NCI-H748 (cell line): Measurements from ENCODE around the gene CHRNA4.

Source experiments
- DNase-seq: peaks from one replicate; lab custom pipeline; 2025; ENCODE audit not compliant: unreplicated experiment; lab: John Stamatoyannopoulos, UW

Gene CHRNA4

DNA sequence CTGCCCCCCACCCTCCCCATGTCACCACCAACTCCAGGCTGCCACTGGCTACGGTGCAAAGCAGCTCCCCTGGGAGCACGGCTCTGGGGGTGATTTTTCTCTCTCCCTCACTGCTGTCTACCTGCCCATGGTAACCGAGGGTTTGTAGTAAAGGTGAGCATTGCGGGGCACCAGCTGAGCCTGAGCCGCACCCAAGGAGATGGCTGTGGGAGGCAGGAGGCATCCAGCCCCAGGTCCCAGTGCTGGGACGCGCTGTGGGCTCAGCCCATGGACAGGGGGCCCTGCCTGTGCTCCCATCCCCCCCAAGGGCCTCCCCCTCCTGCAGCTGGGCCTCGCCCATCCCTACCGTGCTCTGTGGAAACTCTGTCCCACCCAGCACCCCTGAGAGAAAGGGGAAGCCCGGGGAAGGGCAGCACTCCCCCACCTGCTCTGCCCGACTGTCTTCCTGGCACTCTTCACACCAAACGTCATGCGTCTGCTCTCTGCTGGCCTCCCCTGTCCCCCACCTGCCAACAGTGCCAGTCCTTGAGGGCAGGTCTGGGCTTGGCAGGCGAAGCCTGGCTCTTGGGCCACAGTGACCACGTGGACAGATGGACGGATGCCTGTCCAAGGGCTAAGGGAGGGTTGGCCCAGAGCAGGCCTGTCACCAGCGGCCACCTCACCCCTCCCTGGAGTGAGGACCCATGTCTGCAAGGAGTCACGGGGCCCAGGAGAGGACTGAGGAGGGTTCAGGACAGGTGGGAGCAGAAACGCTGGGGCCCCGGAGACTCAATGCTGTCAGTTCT is 3.8 kb upstream of the CHRNA4 start:
- DNase-seq: no peak

DNA sequence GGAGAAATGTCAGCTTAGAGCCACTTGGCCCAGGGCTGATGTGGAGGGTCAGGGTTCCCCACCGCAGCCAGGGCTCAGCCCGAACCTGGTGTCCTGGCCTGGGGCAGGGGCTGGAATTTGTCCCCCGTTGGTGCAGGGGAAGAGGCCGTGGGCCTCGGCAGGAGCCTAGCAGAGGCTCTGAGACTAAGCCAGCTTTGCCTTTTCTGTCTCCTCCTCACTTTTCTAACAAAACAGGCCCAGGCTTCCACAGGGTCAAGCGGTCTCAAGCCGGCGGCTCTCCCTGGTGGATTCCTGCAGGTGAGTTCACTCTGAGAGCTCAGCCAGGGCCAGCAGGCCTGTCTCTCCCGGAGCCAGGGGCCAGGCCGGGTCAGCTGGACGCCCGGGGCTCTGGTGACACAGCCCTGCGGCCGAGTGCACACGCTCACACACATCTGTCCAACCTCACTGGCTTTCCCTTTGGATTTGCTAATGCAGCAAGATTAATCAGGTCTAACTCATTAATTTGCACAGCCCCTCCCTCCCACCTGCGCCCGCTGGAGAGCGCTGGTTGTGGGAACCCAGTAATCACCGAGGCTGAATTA is 2.9 kb upstream of the CHRNA4 start:
- no peak for DNase-seq

DNA sequence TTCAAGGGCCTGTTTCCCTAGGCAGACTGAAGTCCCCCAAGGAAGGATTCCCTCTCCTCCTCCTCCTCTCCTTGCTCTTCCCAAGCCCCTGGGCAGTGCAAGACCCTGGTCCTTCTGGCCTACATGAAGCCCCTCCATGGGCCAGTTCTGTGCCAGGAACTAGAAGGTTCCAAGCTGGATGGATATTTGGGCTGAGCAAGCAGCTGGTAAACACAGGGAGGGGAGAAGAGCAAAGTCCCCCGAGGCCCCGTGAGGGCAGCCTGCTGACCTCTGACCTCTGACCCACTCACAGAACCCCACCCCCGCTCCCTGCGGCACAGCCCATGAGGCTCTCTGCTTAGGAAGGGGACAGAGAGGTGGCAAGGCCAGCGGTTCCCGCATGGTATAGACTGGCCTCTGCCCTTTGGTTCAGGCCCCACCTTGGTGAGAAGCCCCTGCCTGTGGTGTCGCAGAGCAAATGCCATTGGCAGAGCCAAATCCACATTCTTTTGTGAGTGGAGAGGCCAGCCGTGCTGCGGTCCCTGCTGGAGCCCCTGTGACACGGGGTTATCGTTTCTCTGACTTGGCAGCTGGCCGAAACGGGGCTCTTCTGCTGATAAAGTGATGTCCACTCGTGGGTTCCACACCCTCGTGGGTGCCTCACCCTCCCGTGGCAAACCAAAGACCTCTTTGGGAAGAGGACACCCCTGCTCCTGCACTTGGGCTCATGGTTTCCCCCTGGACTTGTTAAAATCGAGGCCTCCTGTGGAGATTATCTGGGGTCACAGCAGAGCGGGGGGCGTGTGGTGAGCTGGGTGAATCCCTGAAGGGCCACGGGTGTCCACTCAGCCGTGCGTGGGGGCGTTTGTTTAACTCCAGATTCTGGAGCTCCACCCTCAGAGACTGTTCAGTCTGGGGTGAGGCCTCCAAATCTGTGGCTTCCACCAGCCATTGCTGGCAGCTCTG is 2.1 kb upstream of the CHRNA4 start:
- DNase-seq: no peak

DNA sequence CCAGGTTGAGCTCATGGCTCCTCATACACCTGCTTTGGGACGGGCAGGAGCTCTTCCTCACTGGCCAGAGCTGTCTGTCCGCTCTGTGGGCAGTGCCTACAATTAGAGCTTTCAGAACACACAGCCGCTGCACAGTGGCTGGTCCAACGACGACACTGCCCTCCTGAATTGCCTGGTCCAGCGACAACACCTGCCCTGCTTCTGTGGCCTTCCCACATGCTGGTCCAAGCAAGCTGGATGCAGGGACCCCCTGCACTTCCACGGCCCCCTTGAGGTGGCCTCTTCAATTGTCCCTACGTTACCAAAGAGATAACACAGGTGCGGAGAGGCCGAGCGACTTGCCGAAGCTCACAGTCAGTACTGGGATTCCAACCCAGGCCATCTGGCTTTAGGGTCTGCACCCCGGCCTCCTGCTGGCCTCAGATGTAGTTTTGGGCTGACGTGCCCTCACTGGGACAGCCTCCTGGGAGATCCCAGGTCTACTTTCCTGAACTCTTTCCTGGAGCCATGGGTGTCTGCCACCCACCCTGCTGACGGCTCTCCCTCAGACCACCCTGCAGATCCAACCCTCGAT is 1.4 kb upstream of the CHRNA4 start:
- DNase-seq: peak; percentile 15

DNA sequence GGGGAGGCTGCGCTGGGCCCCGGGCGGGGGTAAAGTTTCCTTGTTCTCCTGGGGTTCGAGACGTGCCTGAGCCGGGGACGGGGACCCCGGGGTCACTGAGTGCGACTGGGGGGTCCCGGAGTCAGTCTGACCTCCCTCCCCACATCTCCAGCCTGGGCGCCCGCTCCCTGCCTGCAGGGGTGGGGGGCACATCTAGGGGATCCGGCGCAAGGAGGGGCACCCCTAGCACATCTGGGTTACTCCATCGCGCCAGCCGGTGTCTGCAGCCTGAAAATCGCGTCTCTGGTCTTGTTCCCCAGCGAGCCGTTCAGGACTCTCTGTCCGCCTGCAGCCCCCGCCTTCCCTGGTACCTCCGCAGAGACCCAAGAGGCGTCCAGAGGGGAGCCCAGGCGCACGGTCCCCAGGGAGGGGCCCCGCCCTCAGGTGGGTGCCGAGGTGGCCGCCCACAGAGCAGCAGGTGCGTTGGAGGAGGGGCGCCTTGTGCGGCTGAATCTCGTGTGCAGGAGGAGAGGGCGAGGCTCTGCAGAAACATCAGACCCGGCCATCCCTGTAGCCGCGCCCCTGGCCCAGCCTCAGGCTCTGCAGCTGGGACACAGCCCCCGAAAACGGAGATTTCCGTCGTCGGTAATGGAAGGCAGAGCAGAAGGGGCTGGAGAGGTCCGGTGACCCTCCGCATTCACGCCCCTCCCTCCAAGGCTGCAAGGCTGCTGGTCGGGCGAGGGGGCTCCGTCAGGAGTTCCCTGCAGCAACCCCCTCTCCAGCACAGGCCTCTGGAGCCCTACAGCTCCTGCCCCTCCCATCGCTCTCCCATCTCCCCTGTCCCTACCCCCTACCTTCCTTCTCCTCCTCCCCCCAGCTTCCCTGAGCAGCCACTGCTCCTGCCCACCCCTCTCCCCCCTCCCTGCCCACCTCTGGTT is 628 bp upstream of the CHRNA4 start:
- peak; percentile 28 for DNase-seq

DNA sequence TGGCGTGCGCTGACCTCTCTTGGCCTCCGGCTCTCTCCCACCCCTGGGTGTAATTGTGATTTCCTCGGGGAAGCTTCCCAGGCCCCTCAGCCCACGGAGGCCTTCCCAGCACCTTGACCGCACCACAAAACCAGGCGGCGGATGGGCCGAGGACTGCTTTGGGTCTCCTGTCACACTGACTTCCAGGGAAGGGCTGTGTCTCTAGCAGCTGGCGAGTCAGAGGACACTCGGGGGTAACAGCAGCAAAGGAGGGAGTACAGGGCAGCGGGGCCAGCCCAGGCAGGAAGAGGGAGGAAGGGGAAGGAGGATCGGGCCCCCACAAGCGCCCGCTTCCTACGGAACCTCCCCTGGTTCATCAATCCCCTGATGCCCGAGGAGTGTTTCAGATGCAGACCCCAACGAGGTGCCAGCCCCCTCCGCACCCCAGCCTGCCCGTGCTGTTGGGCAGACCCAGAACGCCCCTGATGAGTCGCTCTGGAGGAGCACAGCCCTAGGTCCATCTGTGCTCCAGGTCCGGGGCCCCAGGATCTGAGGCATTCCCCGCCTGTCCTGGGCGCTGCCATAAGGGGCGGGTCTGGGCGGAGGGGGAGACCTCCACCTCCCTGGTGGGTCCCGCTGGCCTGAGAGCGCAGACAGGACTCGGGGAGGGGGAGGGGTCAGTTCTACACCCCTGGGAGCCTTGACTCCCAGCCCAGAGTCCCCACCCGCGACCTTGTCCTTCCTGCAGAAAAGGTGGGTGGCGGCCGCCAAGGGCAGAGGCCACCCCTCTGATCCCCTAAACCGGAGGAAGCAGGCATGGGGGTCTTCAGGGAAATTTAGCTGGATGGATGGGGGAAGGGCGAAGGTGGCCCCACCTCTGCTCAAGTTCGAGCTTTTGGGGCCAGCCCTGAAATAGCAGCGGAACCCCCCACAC is 956 bp downstream of the CHRNA4 start:
- DNase-seq: no peak

DNA sequence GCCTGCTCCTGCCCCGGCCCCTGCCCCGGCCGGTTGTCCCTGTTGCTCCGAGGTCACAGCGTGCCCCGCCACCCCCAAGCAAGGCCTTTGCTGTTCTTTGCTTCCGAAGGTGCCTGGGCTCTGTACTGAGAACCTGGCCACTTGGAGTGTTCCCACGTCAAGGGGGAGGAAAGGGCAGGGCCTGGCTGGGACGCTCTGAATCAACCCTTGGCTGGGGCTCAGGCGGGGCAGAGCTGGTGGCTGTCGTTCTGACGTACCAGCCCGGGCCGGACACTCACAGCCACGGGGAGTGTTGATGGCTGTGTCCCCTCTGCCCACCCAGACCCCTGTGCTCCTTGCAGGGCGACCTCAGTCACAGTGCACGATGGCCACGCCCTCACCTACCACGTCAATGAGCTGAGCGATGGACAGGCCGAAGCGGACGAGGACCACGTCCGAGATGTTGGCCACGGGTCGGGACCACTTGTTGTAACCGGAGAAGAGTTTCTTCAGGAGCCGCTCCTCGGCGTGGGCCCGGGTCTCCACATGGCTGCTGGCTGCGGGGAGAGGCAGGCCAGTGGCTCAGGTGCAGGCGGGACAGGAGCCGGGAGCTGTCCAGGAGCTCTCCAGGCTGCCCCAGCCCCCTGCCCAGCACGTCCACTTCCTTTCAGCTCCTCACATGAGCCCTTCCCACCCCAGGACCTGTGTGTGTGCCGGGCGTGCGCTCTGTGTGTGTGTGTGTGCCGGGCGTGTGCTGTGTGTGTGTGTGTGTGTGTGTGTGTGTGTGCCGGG is 1.8 kb downstream of the CHRNA4 start:
- no peak for DNase-seq

DNA sequence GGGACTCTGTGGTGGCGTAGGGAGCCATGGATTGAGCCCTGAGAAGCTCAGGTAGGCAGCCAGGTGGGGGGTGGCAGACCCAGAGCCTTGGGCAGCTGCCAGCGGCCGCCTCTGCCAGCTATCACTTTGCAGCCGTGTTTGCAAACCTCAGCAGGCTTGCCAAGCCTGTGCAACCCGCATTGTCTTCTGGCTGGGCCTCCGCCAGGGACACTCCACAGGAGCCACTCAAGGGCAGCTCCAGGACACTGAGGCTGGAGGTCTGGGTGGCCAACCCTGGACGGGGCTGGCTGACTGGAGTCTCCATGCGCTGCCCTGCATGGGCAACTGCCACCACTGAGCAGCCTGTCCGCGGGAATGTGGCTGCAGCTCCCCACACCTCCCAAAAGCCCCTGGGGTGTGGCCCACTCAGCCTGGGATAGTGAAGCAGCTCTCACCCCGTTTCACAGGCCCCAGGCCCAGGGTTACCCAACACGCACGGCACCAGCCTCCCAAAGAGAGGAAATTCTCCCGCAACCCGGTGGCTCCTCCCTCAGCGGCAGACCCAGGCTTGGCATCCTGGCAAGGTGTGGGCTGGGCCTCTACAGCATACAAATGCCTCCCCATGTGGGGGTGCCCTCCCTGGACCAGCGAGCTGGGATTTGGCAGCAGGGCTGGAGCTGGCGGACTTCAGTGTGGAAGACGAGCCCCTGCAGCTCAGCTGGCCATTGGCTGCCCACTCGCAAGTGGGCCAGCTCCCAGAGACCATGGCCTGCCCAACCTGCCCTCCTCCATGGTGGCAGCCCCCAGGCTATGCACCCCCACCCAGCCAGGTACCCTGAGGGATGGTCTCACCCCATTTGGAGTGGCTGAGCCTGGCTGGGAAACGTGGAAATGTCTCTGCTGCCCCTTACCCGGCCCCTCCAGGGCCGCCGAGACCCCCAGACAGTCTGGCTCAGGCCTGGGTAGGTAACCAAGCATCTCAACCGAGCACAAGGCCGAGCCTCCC is 2.9 kb downstream of the CHRNA4 start:
- peak; percentile 45 for DNase-seq

DNA sequence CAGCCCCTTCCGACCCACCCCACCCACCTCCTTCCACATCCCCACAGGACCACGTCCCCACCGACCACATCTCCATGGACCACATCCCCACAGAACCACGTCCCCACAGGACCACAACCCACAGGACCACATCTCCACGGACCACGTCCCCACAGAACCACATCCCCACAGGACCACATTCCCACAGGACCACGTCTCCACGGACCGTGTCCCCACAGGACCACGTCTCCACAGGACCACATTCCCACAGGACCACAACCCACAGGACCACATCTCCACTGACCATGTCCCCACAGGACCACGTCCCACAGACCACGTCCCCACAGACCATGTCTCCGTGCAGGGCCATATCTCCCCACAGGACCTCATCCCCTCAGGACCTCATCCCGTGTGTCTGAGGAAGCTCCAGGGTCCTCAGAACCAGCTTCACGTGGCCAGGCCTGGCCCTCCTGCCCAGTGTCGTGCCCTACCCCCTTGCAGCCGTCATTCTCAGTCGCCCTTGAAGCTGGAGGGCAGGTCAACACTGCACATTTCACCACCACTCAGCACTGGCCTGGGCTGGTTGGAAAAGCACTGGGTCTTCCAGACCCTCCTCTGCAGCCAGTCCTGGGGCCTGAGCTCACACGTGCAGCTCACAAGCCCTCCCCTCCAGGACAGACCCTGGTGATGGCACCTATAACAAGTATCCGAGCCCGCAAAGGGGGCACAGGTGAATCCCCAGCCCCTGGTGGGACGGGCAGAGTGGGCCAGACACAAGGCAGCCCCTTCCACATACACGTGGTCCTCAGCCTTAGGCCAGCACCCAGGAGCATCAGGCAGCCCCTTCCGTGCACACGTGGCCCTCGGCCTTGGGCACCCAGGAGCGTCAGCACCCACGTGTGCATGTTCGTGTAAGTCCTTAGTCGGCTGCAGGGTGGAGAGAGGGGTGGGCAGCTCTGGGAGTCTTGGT is 3.9 kb downstream of the CHRNA4 start:
- DNase-seq: no peak

DNA sequence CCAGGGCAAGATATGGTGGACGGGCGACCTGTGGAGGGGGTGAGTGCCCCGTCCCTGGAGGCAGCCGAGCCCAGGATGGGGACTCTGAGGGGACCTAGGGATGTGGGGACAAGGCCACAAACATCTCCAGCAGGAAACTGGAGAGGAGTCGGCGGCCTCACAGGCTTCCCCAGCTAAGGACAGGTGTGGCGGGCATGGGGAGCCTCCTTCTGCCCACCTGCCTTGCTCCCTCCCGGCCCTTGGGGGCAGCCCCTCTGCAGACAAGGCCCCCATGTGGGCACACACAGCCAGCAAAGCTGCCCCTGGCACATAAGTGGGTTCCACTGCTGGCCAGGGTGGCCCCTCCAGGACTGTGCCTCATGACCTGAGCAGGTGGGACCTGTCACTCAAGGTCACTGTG is 4.6 kb downstream of the CHRNA4 start:
- no peak for DNase-seq

DNA sequence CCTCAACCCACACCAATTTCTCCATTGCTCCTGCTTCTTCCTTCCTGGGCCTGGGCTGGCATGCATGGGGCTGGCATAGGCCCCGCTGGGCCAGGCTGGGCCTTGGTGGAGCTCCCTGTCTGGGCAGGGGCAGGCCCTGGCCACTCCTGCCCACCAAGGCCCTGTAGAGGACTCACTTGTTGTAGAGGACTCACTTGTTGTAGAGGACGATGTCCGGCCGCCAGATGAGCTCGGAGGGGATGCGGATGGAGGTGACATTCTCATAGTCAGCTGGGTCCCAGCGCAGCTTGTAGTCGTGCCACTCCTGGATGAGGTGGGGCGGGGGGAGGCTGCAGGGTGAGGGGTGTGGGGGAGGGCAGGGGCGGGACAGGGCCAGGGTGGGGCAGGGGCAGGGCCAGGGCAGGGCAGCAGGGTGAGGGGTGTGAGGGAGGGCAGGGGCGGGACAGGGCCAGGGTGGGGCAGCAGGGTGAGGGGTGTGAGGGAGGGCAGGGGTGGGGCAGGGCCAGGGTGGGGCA is 5.3 kb downstream of the CHRNA4 start:
- DNase-seq: no peak

DNA sequence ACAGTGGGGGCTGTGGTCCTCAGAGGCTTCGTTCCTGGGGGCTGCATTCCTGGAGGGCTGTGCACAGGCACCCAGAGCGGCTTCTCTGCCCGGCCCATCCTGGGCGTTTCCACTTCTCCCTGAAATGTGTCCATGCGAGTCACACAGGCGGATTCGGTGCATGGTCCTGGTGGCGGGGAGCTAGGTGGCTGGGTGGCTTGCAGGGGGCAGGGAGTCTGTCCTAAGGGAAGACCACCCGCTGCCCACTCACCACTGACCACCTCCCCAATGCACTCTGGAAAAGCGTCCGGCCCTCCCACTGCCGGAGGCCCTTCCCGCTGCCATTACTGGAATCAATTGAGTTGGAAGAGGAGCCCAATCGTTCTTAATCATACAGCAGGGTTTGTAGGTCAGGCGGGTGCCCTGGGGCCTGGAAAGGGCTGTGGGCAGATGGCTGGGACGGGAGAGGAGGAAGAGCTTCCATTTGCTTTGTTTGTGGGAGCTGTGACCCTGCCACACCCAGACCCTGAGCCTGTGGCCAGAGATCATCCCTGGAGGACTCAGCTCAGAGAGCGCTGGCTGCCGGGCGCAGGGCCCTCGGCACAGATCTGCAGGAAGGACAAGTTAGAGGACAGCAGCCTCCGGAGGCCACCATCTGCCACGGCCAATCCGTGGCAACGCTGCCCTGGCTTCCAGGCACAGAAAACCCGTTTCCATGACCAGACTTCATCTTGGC is 6.4 kb downstream of the CHRNA4 start:
- no peak for DNase-seq

DNA sequence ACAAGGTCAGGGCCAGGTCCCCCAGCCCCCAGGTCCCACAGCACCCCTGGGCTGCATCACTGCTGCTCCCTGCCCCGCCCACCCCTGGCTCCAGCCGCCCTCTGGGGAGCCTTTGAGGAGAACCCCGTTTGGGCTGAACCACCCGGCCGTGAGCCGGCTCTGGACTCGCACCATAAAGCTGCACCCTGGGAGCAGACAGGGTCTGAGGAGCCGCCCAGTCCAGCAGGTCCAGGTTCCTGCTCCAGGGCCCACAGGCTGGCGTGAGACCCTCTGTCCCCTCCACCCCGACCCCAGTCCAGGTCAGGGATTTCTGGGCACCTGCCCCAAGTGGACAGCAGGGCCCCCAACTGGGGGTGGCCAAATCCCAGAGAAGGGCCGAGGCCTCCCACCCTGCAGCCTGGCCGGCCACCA is 8.3 kb downstream of the CHRNA4 start:
- DNase-seq: no peak

DNA sequence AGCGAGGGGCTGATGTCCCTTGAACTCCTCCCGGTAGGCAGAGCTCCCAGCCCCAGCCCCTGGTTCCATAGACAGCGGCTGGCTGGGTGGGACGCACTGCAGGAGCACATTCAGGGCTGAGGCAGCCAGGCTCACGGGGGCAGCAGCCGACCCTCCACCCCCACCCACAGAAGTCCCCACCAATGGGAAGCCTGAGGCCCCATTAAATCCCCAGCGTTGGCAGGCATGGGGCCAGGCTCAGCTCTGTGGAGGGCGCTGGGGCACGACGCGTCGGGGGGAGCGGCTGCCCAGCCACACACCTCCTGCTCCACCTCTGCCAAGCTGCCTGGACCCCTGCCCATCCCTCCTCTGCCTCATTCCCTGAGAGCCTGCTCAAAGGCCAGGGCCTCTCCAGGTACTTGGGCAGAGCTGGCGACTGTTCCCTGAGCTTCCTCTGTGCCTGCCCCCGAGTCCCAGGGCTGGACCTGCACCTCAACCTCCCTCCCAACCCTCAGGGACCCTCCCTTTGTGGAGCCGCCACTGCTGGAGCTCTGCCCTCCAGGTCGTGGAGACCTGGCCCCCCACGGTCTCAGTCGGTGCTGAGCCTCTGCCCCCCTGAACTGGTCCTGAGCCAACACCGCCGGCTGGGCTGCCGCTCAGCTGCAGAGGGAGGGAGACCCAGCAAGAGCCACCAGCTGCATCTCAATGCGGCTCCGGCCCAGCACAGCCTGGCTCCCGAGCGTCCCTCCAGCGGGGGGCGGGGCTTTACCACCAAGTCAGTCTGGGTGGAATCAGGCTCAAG is 9.1 kb downstream of the CHRNA4 start:
- DNase-seq: peak; percentile 14

DNA sequence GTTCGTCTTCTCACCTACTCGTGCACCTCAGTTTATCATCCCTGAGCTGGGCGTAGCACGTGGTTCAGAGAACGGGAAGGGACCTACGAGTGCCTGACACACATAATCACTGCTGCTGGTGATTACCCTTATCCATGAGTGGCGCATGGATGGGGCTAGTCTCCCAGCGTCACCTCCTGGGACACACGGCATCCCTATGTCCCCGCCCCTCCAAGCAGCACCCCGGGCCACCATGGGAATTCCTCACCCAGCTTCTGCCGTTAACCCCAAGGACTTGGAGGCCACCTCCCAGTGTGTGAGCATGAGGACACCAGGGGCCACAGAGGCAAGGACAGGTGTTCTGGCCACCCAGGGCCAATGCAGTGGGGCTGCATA is 9.8 kb downstream of the CHRNA4 start:
- no peak for DNase-seq
